GM21576 (cell line): Measurements from ENCODE around the gene BDKRB2.
"Not testable (repeated sequence)": the region's sequence is repeated elsewhere in the genome, so short reads cannot be mapped to it uniquely, and the experiment has no call there.

Source experiments
- ATAC-seq: cut with Tn5 transposase; IDR thresholded peaks from one replicate; pipeline ENCODE4 v1.9.1; 2021; ENCODE audit warnings: mild to moderate bottlenecking, moderate library complexity; ENCODE audit not compliant: unreplicated experiment

The BDKRB2 gene

DNA sequence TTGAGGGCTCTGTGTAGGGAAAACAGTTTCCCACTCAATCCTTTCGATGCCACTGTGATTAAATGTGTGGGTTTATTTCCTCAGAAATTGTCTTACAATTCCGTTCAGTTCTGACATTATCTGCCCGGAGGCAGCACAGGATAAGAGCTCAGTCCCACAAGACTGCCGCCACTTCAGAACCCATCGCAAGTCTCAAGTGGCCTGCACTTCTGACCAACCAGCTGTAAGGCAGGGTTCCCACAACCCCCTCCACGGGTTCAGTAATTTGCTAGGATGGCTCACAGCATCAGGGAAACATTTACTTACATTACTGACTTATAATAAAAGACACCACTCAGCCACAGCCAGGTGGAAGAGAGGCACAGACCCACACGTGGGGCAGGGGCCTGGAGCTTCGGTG, 17.2 kb downstream of the BDKRB2 start:
- ATAC-seq: no peak

DNA sequence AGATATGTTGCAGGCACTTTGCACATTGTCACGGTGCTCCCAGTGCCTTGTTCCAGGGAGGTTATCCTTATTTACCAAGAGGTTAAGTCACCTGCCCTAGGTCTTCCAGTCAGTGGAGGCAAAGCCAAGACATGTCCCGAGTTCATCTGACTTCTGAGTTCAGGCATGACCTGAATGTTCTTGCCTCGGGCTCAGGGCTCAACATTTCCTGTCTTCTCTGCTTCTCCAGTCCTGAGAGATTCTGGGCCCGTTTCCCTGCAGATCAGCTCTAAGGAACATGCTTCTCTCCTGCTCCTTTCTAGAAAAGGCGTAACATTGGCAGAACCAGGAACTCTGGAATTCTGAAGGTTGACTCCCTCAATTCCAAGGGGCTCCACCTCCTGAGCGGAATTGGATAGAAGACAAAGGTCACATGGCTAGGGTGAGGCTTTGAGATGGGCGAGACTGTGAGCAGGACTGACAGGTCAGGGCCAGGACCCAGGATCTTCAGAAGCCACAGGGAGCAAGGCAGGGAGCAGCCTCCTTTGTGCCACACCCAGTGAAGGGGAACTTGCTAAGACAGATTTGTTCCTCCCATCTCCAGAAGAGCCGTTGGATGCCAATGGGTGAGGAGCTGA, 19.9 kb downstream of the BDKRB2 start:
- no peak for ATAC-seq

DNA sequence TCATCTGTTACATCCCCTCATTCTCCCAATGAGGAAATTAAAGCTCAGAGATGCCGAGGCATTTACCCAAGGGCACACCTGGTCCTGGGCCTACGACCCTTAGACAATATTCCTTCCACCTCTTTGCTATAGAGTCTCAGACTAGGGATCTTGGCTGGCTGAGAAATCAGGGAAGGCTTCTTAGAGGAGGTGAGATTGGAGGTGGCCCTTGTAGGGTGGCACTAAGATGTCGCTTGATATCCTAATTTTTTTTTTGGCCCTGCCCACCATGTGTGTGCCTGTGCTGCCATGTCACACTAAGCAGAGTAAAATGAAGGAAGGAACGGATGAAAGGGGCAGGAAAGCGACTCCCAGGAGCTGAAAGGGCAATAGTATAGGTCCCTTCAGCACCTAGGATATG, 20.6 kb downstream of the BDKRB2 start:
- no peak for ATAC-seq

- no peak for ATAC-seq
Measured at GRCh38 chr14:96225745-96226151, 21.1 kb downstream of the BDKRB2 start.

DNA sequence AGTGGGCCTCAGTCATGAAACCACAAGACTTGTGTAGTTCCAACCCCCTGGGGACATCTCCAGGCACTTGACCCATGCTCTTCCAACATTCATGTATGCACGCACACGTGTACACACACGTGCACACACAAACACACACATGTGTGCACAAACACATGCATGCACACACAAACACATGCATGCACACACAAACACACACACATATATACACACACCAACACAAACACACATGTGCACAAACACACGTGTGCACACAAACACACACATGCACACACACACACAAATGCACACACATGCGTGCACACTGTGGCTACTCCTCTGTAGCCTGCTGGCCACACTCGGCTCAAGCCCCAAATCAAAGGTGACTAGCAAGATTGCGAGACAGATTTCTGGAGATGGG, 22.8 kb downstream of the BDKRB2 start:
- no peak for ATAC-seq

GRCh38 chr14:96229315-96229714, 24.7 kb downstream of the BDKRB2 start:
- ATAC-seq: no peak

DNA sequence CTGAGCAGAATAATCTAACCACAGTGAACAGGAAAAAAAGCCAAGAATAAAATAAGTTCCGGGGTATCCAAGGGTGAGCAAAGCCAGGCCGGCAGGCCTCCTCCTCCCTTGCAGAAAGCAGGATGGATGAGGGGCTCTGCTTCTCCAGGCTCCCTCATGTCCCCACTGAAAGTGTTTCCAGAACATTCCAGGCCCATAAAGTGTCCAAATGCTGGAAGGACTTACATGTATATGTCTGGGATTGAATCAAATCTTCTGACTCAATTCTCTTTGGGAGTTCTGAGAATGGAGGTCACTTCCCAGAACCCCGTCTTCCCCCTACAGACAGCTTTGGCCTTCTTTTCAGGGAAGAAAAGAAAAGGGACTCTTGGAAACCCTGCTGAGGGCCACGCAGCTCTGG, 26.4 kb downstream of the BDKRB2 start:
- no peak for ATAC-seq

GRCh38 chr14:96231526-96232130, 27.0 kb downstream of the BDKRB2 start:
- ATAC-seq: no peak

DNA sequence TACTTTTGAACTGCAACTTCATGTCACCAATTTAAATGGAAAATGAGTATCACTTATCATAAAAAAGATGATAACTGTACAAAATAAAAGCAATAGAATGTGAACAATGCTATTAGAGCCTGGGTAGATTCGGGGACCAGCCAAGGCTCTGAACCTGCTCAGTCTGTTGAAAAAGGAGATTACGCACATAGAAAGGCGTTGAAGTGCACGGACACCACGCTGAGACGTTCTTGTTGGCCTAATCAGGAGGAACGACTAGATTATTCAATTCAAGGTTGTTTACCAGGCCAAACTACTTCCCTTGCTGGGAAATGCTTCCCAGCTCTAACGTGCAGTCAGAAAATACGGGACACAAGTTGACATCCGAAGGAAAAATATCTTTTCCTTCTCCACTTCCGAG, 27.9 kb downstream of the BDKRB2 start:
- no peak for ATAC-seq

- ATAC-seq: no peak
Measured at GRCh38 chr14:96233661-96234060, 29.0 kb downstream of the BDKRB2 start.

- ATAC-seq: no peak
Measured at GRCh38 chr14:96235426-96235825, 30.8 kb downstream of the BDKRB2 start.

DNA sequence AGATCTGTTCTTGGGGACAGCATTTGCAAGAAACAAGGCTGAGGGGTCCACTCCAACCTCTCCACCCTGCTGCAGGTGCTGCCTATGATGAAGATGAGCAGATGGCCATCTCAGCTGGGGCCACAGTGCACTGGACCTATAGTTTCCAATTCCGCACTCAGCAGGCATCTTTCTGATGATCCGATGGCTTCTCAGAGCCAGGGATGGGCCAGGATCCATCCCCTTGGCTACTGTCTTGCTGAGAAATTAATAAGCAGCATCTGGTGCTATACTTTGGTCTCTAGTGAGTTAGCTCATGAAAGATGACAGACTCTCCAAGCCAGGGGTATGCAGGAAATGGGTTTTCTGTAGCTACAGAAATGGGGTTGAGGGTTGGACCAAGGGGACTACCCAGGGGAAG, 33.0 kb downstream of the BDKRB2 start:
- ATAC-seq: no peak

- ATAC-seq: no peak
Measured at GRCh38 chr14:96238676-96239265, 34.1 kb downstream of the BDKRB2 start.

GRCh38 chr14:96239711-96240141, 35.1 kb downstream of the BDKRB2 start:
- no peak for ATAC-seq

DNA sequence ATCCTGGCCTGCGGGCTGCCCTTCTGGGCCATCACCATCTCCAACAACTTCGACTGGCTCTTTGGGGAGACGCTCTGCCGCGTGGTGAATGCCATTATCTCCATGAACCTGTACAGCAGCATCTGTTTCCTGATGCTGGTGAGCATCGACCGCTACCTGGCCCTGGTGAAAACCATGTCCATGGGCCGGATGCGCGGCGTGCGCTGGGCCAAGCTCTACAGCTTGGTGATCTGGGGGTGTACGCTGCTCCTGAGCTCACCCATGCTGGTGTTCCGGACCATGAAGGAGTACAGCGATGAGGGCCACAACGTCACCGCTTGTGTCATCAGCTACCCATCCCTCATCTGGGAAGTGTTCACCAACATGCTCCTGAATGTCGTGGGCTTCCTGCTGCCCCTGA, 36.0 kb downstream of the BDKRB2 start:
- no peak for ATAC-seq

DNA sequence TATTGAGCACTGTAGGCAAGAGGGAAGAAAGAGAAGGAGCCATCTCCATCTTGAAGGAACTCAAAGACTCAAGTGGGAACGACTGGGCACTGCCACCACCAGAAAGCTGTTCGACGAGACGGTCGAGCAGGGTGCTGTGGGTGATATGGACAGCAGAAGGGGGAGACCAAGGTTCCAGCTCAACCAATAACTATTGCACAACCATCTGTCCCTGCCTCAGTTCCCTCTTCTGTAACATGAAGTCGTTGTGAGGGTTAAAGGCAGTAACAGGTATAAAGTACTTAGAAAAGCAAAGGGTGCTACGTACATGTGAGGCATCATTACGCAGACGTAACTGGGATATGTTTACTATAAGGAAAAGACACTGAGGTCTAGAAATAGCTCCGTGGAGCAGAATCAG, 37.5 kb downstream of the BDKRB2 start:
- ATAC-seq: no peak

DNA sequence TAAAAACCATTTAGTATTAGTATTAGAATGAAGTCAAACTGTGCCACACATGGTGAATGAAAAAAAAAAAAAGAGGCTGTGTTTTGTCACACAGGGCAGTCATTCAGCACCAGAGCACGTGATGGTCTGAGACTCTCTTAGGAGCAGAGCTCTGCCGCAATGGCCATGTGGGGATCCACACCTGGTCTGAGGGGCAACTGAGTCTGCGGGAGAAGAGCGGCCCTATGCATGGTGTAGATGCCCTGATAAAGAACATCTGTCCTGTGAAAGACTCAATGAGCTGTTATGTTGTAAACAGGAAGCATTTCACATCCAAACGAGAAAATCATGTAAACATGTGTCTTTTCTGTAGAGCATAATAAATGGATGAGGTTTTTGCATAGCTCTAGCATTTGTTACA, 39.1 kb downstream of the BDKRB2 start:
- ATAC-seq: no peak

GRCh38 chr14:96245074-96245473, 40.4 kb downstream of the BDKRB2 start:
- ATAC-seq: not testable (repeated sequence)

DNA sequence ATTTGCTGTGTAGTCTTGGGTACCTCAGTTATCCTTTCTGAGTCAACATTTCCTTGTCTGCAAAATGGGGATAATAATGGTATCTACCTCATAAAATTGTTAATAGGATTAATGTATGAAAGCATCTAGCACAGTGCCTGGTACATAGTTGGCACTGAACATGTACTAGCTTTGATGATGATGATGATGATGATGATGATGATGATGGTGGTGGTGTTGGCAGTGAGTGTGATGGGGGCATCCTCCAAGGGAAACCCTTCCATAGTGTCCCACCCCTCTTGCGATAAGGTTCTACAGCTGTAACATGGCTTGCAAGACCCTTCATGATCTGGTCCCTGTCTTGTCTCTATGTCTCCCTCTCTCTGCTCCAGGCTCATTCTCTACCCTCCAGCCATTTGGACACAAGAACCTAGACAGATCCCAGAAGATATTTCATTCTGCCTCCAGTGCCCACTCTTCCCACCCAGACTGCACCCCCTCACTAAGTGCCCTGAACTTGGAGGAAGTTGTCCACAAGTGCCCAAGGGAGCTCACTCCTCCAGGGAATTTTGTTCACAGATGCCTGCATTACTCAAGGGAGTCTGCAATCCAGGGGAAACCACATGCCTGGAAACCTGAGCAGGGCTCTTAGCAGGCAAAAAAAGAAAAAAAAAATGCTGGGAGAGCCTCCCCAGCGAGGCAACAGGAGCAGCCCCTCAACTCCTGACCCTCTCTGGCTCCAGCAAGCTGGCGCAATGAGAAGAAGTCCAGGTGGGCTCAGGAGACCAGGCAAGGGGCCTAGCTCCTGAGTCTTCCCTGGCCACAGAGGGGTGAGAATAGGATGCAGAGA, 41.3 kb downstream of the BDKRB2 start:
- ATAC-seq: no peak

- ATAC-seq: no peak
Measured at GRCh38 chr14:96246539-96246847, 41.9 kb downstream of the BDKRB2 start.

GRCh38 chr14:96247031-96247430, 42.4 kb downstream of the BDKRB2 start:
- ATAC-seq: no peak

DNA sequence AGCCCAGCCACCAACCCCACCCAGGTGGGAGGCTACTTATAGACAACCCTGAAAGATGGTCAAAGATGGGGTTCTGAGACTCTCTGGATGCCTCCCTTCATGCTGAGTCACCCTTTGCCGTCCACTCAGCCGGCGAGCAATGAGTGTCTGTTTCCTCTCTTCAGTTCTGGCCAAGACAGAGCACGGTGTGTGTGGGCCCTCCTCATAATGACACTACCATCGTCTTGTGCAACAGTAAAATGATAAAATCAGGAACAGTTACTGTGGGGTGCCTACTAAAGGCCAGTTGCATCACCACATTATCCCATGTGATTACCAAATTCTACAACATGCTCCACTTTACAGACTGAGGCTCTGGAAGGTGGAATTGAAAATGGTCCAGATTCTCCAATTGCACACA, 44.4 kb downstream of the BDKRB2 start:
- no peak for ATAC-seq
